ENCODE results near the gene SOX1. TPM values are rescaled to one million over a fixed set of nuclear protein-coding genes. Genes with fewer than 3 reads are reported as not detected.

Gene SOX1
- total and polyA plus RNA-seq, 10 donors, result not detected

Small RNAs within 50 kb of the gene (small RNA-seq; reads per million reads assigned to genes)
- 0 to 0.15 (median 0.03) reads per million in 4 donors for gene RF00287
